ENCODE measurements around the gene SYCP3. TPM values are rescaled to one million over a fixed set of nuclear protein-coding genes. Genes with fewer than 3 reads are reported as not detected.

Gene SYCP3
- total RNA-seq, 4 donors from 2014 or later = 0.60 TPM; not detected in 3

- no peak overlapping the region for H3K27ac ChIP-seq
- H3K4me3 ChIP-seq = no peak overlapping the region
- no peak for DNase-seq (ENCODE audit: low spot score in 2 of 2)
- TF ChIP-seq, protein P1, sequence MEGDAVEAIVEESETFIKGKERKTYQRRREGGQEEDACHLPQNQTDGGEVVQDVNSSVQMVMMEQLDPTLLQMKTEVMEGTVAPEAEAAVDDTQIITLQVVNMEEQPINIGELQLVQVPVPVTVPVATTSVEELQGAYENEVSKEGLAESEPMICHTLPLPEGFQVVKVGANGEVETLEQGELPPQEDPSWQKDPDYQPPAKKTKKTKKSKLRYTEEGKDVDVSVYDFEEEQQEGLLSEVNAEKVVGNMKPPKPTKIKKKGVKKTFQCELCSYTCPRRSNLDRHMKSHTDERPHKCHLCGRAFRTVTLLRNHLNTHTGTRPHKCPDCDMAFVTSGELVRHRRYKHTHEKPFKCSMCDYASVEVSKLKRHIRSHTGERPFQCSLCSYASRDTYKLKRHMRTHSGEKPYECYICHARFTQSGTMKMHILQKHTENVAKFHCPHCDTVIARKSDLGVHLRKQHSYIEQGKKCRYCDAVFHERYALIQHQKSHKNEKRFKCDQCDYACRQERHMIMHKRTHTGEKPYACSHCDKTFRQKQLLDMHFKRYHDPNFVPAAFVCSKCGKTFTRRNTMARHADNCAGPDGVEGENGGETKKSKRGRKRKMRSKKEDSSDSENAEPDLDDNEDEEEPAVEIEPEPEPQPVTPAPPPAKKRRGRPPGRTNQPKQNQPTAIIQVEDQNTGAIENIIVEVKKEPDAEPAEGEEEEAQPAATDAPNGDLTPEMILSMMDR (IDR thresholded peaks at IDR 0.05) = no peak
- H3K36me3 ChIP-seq = peaks cover 0 to 52% (median 5%) of the 10 kb centered on the region in 3 donors
- H3K9me3 ChIP-seq = no peaks in the 10 kb centered on the region
- H3K4me1 ChIP-seq = peaks cover 0 to 11% (median 0%) of the 10 kb centered on the region in 4 donors
- WGBS, 2 donors = 90 to 91% methylated on average over 4 of the region's 4 CpGs
- no peaks in the 10 kb centered on the region for H3K27me3 ChIP-seq
Measured at GRCh38 chr12:101761781-101762180, 22.5 kb upstream of the SYCP3 start.

- H3K27ac ChIP-seq = no peak overlapping the region
- no peaks in the 10 kb centered on the region for H3K27me3 ChIP-seq
- 61 to 62% methylated on average over 5 of the region's 5 CpGs for WGBS, 2 donors
- no peak for DNase-seq (ENCODE audit: low spot score in 2 of 2)
- no peaks in the 10 kb centered on the region for H3K9me3 ChIP-seq
- TF ChIP-seq, protein P1 (IDR thresholded peaks at IDR 0.05) = no peak
- TF ChIP-seq EP300 (IDR thresholded peaks at IDR 0.05) (no peak), POLR2A (IDR thresholded peaks at IDR 0.05) (no peak)
- H3K36me3 ChIP-seq = peaks cover 0 to 50% (median 5%) of the 10 kb centered on the region in 3 donors
- peaks cover 0 to 11% (median 0%) of the 10 kb centered on the region in 4 donors for H3K4me1 ChIP-seq
- no peak overlapping the region for H3K4me3 ChIP-seq
Measured at GRCh38 chr12:101761350-101761749, 22.1 kb upstream of the SYCP3 start.

DNA sequence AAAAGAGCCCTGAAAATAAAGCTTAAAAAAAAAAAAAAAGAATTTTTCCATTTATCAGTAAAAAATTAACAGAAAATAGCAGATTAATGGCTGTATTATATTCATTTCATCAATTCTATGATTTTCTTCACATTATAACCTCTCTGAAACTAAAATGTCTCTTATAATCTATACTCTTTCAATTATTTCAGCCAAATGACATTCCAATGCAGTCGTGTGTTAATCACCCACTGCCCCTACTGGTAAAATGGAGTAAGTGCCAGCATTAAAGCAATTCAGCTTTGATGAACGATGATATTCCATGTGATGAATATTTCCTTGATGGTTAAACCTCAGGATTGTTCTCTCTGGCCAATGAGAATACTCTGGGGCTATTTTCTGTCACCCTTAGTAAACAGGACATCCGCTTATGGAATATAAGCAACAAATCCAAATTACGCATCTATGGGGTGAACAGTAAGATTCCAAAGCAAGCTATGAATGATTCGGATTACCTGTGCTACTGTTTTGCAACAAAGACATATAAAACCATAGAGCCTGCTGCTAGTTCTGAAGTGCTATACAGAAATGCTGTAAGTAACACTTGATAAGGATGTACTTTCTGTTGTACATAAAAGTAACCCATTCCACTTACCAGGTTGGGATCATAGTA lies 20.3 kb upstream of the SYCP3 start:
- H3K27me3 ChIP-seq = no peaks in the 10 kb centered on the region
- 57 to 62% methylated on average over 5 of the region's 5 CpGs for WGBS, 2 donors
- H3K27ac ChIP-seq = no peak overlapping the region
- H3K36me3 ChIP-seq = peaks cover 0 to 52% (median 5%) of the 10 kb centered on the region in 3 donors
- H3K4me1 ChIP-seq = peaks cover 0 to 10% (median 0%) of the 10 kb centered on the region in 4 donors
- TF ChIP-seq, protein P1 (IDR thresholded peaks at IDR 0.05) = peak; percentile 62 to 72 (median 71)
- TF ChIP-seq POLR2A (IDR thresholded peaks at IDR 0.05) = no peak
- no peaks in the 10 kb centered on the region for H3K9me3 ChIP-seq
- DNase-seq (ENCODE audit: low spot score in 2 of 2) = no peak
- no peak overlapping the region for H3K4me3 ChIP-seq

GRCh38 chr12:101750152-101750551 lies 10.9 kb upstream of the SYCP3 start:
- no peaks in the 10 kb centered on the region for H3K9me3 ChIP-seq
- no peak overlapping the region for H3K27ac ChIP-seq
- 85 to 89% methylated on average over 4 of the region's 4 CpGs for WGBS, 2 donors
- no peak for DNase-seq (ENCODE audit: low spot score in 2 of 2)
- H3K4me3 ChIP-seq = no peak overlapping the region
- no peak for TF ChIP-seq POLR2A (IDR thresholded peaks at IDR 0.05)
- TF ChIP-seq EP300 (IDR thresholded peaks at IDR 0.05) = no peak
- TF ChIP-seq, protein P1 (IDR thresholded peaks at IDR 0.05) = no peak
- H3K36me3 ChIP-seq = peaks cover 0 to 90% (median 0%) of the 10 kb centered on the region in 3 donors
- H3K27me3 ChIP-seq = no peaks in the 10 kb centered on the region
- no peaks in the 10 kb centered on the region for H3K4me1 ChIP-seq

DNA sequence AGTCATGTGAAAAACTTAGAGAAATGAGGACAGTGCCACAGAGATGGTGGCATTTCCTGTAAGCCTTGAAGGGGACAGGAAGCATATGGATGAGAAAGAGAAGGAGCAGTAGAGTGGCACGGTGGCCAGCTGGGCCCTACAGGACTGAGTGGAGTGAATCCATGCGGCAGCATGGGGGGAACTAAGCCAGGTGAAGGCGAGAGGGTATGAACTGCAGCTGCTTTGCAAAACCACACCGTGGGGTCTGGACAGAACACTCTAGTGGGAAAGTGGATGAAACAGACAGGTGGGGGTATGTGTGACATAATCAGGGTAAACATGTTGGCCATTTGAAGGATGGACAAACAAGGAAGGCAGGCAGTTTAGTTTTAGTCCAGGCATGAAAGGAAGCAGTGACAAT lies 10.4 kb upstream of the SYCP3 start:
- Histone ChIP-seq H3K4me1 (no peaks in the 10 kb centered on the region), H3K27me3 (no peaks in the 10 kb centered on the region), H3K4me3 (no peak overlapping the region), H3K27ac (no peak overlapping the region), H3K36me3 (peaks cover 0 to 94% (median 0%) of the 10 kb centered on the region in 3 donors), H3K9me3 (no peaks in the 10 kb centered on the region)
- 87 to 91% methylated on average over 4 of the region's 4 CpGs for WGBS, 2 donors
- no peak for DNase-seq (ENCODE audit: low spot score in 2 of 2)
- TF ChIP-seq, protein P1 (IDR thresholded peaks at IDR 0.05) = no peak
- no peak for TF ChIP-seq EP300 (IDR thresholded peaks at IDR 0.05)
- TF ChIP-seq POLR2A (IDR thresholded peaks at IDR 0.05) = no peak

Data from tibial nerve (tissue), 4 donors.